ENCODE results near the gene THADA. TPM values are rescaled to one million over a fixed set of nuclear protein-coding genes. Genes with fewer than 3 reads are reported as not detected.

The THADA gene
- total RNA-seq, 1 donor from 2014 or later, result 19.4 TPM

- Mint-ChIP-seq H3K9me3 (ENCODE audit: unreplicated experiment) (no peaks in the 10 kb centered on the region), H3K36me3 (ENCODE audit: low read depth, unreplicated experiment) (no peaks in the 10 kb centered on the region), H3K4me1 (ENCODE audit: unreplicated experiment) (peaks cover 10% of the 10 kb centered on the region), H3K4me3 (ENCODE audit: unreplicated experiment) (no peak overlapping the region), H3K27me3 (ENCODE audit: unreplicated experiment) (peaks cover 1% of the 10 kb centered on the region), H3K27ac (ENCODE audit: unreplicated experiment) (no peak overlapping the region)
- TF ChIP-seq CTCF (IDR thresholded peaks at IDR 0.05; ENCODE audit: unreplicated experiment), result no peak
- DNase-seq (ENCODE audit: low spot score), result no peak
Observed at GRCh38 chr2:43307046-43307445, 288.8 kb downstream of the THADA start.

DNA sequence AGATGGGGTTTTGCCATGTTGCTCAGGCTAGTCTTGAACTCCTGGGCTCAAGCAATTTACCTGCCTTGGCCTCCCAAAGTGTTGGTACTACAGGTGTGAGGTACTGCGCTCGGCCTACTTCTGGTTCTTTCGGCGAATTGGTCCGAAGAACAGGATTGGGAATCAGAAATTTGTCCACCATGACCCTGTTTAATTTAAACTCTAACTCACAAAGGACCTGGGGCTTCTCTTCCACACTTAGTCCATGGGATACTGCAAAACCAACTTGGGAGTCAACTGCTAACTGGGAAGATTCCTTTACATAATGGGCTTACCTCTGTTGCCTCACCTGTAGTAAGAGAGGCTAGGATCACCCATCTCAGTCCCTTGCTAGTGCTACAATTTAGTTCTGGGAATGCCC lies 289.6 kb downstream of the THADA start:
- H3K4me1 Mint-ChIP-seq (ENCODE audit: unreplicated experiment), result peaks cover 10% of the 10 kb centered on the region
- H3K27me3 Mint-ChIP-seq (ENCODE audit: unreplicated experiment), result peaks cover 1% of the 10 kb centered on the region
- H3K4me3 Mint-ChIP-seq (ENCODE audit: unreplicated experiment), result no peak overlapping the region
- H3K27ac Mint-ChIP-seq (ENCODE audit: unreplicated experiment), result no peak overlapping the region
- no peak for DNase-seq (ENCODE audit: low spot score)
- H3K9me3 Mint-ChIP-seq (ENCODE audit: unreplicated experiment), result no peaks in the 10 kb centered on the region
- TF ChIP-seq CTCF (IDR thresholded peaks at IDR 0.05; ENCODE audit: unreplicated experiment), result no peak
- H3K36me3 Mint-ChIP-seq (ENCODE audit: low read depth, unreplicated experiment), result no peaks in the 10 kb centered on the region

- Mint-ChIP-seq H3K4me3 (ENCODE audit: unreplicated experiment) (no peak overlapping the region), H3K27me3 (ENCODE audit: unreplicated experiment) (peaks cover 1% of the 10 kb centered on the region), H3K36me3 (ENCODE audit: low read depth, unreplicated experiment) (no peaks in the 10 kb centered on the region), H3K4me1 (ENCODE audit: unreplicated experiment) (peaks cover 10% of the 10 kb centered on the region), H3K9me3 (ENCODE audit: unreplicated experiment) (no peaks in the 10 kb centered on the region), H3K27ac (ENCODE audit: unreplicated experiment) (peak overlapping the region; percentile 28)
- no peak for TF ChIP-seq CTCF (IDR thresholded peaks at IDR 0.05; ENCODE audit: unreplicated experiment)
- DNase-seq (ENCODE audit: low spot score), result no peak
Observed at GRCh38 chr2:43305517-43305916, 290.3 kb downstream of the THADA start.

GRCh38 chr2:43305012-43305411 lies 290.8 kb downstream of the THADA start:
- peaks cover 10% of the 10 kb centered on the region for H3K4me1 Mint-ChIP-seq (ENCODE audit: unreplicated experiment)
- no peak for DNase-seq (ENCODE audit: low spot score)
- no peaks in the 10 kb centered on the region for H3K9me3 Mint-ChIP-seq (ENCODE audit: unreplicated experiment)
- no peak overlapping the region for H3K4me3 Mint-ChIP-seq (ENCODE audit: unreplicated experiment)
- no peak for TF ChIP-seq CTCF (IDR thresholded peaks at IDR 0.05; ENCODE audit: unreplicated experiment)
- peaks cover 1% of the 10 kb centered on the region for H3K27me3 Mint-ChIP-seq (ENCODE audit: unreplicated experiment)
- peak overlapping the region; percentile 28 for H3K27ac Mint-ChIP-seq (ENCODE audit: unreplicated experiment)
- H3K36me3 Mint-ChIP-seq (ENCODE audit: low read depth, unreplicated experiment), result no peaks in the 10 kb centered on the region

DNA sequence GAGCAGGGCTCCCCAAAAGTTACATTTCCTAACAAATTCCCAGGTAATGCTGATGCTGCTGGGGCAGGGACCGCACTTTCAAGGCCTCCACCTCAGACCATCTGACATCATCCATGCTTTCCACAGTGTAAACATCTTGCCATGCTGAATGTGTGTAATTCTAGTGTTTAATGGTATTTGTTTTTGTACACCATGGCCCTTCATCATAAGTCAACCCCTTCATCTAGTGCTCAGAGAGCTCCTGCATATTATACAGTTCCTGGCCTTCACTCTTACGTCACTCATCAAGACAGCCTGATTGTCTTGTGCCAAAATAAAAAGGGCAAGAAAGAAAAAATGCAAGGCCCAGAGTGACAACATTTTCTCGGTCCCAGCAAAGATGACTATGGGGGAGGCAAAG lies 291.9 kb downstream of the THADA start:
- DNase-seq (ENCODE audit: low spot score), result no peak
- Mint-ChIP-seq H3K4me3 (ENCODE audit: unreplicated experiment) (no peak overlapping the region), H3K4me1 (ENCODE audit: unreplicated experiment) (peaks cover 10% of the 10 kb centered on the region), H3K9me3 (ENCODE audit: unreplicated experiment) (no peaks in the 10 kb centered on the region), H3K36me3 (ENCODE audit: low read depth, unreplicated experiment) (no peaks in the 10 kb centered on the region), H3K27ac (ENCODE audit: unreplicated experiment) (peak overlapping the region; percentile 66), H3K27me3 (ENCODE audit: unreplicated experiment) (no peaks in the 10 kb centered on the region)
- no peak for TF ChIP-seq CTCF (IDR thresholded peaks at IDR 0.05; ENCODE audit: unreplicated experiment)
